Measurements from ENCODE around the gene LY86. TPM values are rescaled to one million over a fixed set of nuclear protein-coding genes. Genes with fewer than 3 reads are reported as not detected.

LY86 gene
- total and polyA plus RNA-seq, 2 donors (not counting 3 experiments of a cell fraction or from before 2014, with no cell fraction given), result not detected

DNA sequence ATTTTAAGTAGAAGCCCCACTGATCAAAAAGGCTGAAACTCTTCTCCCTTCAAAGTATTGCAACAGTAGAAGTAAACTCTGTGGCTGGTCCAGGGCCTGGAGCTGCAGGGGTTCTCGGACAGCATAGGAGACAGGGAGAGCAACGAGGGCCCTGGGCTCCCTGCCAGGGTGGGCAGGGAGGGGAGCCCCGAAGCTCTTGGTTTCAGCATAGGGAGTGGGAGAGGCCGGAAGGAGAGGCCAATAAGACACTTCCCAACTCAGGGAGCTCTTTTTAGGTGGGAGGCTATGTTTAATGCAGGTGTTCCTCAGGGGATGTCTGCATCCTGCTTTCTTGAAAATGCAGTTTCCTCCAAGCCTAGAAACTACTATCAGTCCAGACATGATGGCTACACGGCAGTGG, 91.1 kb downstream of the LY86 start:
- H2AFZ ChIP-seq (ENCODE audit: low read depth, low read length), result no peak overlapping the region
- peaks cover 10% of the 10 kb centered on the region in 2 experiments for H3K27me3 ChIP-seq (ENCODE audit: control insufficient read depth in 2 of 2, insufficient read depth in 2 of 2, low read length in 2 of 2)
- no peaks in the 10 kb centered on the region for H4K20me1 ChIP-seq (replicated peaks; ENCODE audit: control insufficient read depth, extremely low read depth, insufficient read depth, low read length)
- BruUV-seq (replicated peaks), result no TSS peak
- no peaks in the 10 kb centered on the region for H3K79me2 ChIP-seq (ENCODE audit: control insufficient read depth, insufficient read depth, low read length)
- peaks cover 20% of the 10 kb centered on the region for H3K4me1 ChIP-seq (ENCODE audit: control insufficient read depth, extremely low read depth, insufficient read depth, low read length)
- H3K9me3 ChIP-seq (replicated peaks; ENCODE audit: control insufficient read depth, insufficient read depth, low read length), result no peaks in the 10 kb centered on the region
- ChIA-PET POLR2A (no interaction called here), CTCF (interaction anchor here (1.1 to 6.7 kb wide), 2 partner anchors 16 to 596 kb away, joined by 4 to 66 read pairs; no protein-coding TSS in a partner anchor)
- no peak overlapping the region for H3K27ac ChIP-seq (ENCODE audit: insufficient read depth, low read depth, low read length)
- H3K36me3 ChIP-seq (ENCODE audit: control insufficient read depth in 2 of 2, extremely low read depth in 1 of 2, insufficient read depth in 2 of 2, low read length in 2 of 2), result no peaks in the 10 kb centered on the region
- TF ChIP-seq MYC (IDR thresholded peaks at IDR 0.05; ENCODE audit: low read depth, low read length) (no peak), GATA2 (IDR thresholded peaks at IDR 0.05; ENCODE audit: insufficient read depth, insufficient read length, low read depth, low read length) (no peak), POLR2AphosphoS5 (IDR thresholded peaks at IDR 0.05; ENCODE audit: insufficient read depth, low read depth, low read length) (no peak)
- no peak overlapping the region for H3K4me2 ChIP-seq (ENCODE audit: insufficient read depth, low read length)
- intact Hi-C loops (cut with micrococcal nuclease) (loop anchor here (5.0 kb wide), 3 partner anchors 173 to 913 kb away; partner anchors contain the start of gene SNRNP48), dilution Hi-C loops (cut with MboI; ENCODE audit: extremely low pct_ligation_motif_present, low sequenced_read_pairs) (no loop called here)
- no peak overlapping the region for H3K4me3 ChIP-seq (replicated peaks in 1 of 3; ENCODE audit: insufficient read depth in 1 of 3, low read depth in 1 of 3, low read length in 3 of 3)
- no peaks in the 10 kb centered on the region for H3K9me1 ChIP-seq (replicated peaks; ENCODE audit: control insufficient read depth, extremely low read depth, insufficient read depth, low read length)
- DNase-seq (ENCODE audit: low read depth, low spot score) (no peak), FAIRE-seq (no peak)
- no peak overlapping the region for H3K9ac ChIP-seq (replicated peaks; ENCODE audit: extremely low read depth, insufficient read depth, low read length)

DNA sequence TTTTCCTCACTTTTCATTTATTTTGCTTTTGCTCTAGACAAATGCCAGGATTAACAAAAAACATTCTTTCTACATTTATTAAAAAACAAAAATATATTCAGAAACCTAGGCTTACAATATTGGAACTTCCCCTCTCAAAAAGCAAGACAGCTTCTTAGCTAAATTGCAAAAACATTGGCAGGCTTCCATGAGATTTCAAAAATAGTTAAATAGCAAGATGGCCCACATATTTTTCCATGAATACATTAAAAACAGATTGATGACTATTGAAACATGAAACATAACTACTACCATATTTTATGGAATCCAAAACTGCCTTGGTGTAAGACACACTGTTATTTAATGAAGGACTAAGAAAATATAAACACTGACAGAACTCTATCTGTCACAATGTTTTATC, 92.0 kb downstream of the LY86 start:
- no TSS peak for BruUV-seq (replicated peaks)
- H3K36me3 ChIP-seq (ENCODE audit: control insufficient read depth in 2 of 2, extremely low read depth in 1 of 2, insufficient read depth in 2 of 2, low read length in 2 of 2), result no peaks in the 10 kb centered on the region
- no peak for FAIRE-seq
- no peak overlapping the region for H3K9ac ChIP-seq (replicated peaks; ENCODE audit: extremely low read depth, insufficient read depth, low read length)
- intact Hi-C loops (cut with micrococcal nuclease) (no loop called here), dilution Hi-C loops (cut with MboI; ENCODE audit: extremely low pct_ligation_motif_present, low sequenced_read_pairs) (no loop called here)
- H3K4me1 ChIP-seq (ENCODE audit: control insufficient read depth, extremely low read depth, insufficient read depth, low read length), result peaks cover 20% of the 10 kb centered on the region
- no peaks in the 10 kb centered on the region for H3K9me3 ChIP-seq (replicated peaks; ENCODE audit: control insufficient read depth, insufficient read depth, low read length)
- CTCF ChIA-PET, result interaction anchor here (1.6 kb wide), 1 partner anchor 16 kb away, joined by 11 read pairs; no protein-coding TSS in a partner anchor
- H3K9me1 ChIP-seq (replicated peaks; ENCODE audit: control insufficient read depth, extremely low read depth, insufficient read depth, low read length), result no peaks in the 10 kb centered on the region
- POLR2A ChIA-PET, result no interaction called here
- H3K79me2 ChIP-seq (ENCODE audit: control insufficient read depth, insufficient read depth, low read length), result no peaks in the 10 kb centered on the region
- H3K27ac ChIP-seq (ENCODE audit: insufficient read depth, low read depth, low read length), result no peak overlapping the region
- DNase-seq (ENCODE audit: low read depth, low spot score), result no peak
- no peak overlapping the region for H3K4me3 ChIP-seq (replicated peaks in 1 of 3; ENCODE audit: insufficient read depth in 1 of 3, low read depth in 1 of 3, low read length in 3 of 3)
- no peak overlapping the region for H2AFZ ChIP-seq (ENCODE audit: low read depth, low read length)
- TF ChIP-seq, protein P1, sequence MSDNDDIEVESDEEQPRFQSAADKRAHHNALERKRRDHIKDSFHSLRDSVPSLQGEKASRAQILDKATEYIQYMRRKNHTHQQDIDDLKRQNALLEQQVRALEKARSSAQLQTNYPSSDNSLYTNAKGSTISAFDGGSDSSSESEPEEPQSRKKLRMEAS (IDR thresholded peaks at IDR 0.05; ENCODE audit: insufficient read depth, insufficient read length), result no peak
- TF ChIP-seq EZH2 (IDR thresholded peaks at IDR 0.05; ENCODE audit: borderline replicate concordance, low read depth, low read length, severe bottlenecking) (no peak), GATA2 (IDR thresholded peaks at IDR 0.05; ENCODE audit: insufficient read depth, insufficient read length, low read depth, low read length) (no peak), FOS (IDR thresholded peaks at IDR 0.05; ENCODE audit: borderline replicate concordance, insufficient read depth, low read length) (no peak), POLR2AphosphoS5 (IDR thresholded peaks at IDR 0.05; ENCODE audit: insufficient read depth, low read depth, low read length) (no peak), POLR2A (IDR thresholded peaks at IDR 0.05; ENCODE audit: low read depth, low read length) (no peak), MYC (IDR thresholded peaks at IDR 0.05; ENCODE audit: low read depth, low read length) (no peak), JUN (IDR thresholded peaks at IDR 0.05; ENCODE audit: borderline replicate concordance, insufficient read depth, insufficient read length, low read depth) (no peak)
- TF ChIP-seq, protein P2, sequence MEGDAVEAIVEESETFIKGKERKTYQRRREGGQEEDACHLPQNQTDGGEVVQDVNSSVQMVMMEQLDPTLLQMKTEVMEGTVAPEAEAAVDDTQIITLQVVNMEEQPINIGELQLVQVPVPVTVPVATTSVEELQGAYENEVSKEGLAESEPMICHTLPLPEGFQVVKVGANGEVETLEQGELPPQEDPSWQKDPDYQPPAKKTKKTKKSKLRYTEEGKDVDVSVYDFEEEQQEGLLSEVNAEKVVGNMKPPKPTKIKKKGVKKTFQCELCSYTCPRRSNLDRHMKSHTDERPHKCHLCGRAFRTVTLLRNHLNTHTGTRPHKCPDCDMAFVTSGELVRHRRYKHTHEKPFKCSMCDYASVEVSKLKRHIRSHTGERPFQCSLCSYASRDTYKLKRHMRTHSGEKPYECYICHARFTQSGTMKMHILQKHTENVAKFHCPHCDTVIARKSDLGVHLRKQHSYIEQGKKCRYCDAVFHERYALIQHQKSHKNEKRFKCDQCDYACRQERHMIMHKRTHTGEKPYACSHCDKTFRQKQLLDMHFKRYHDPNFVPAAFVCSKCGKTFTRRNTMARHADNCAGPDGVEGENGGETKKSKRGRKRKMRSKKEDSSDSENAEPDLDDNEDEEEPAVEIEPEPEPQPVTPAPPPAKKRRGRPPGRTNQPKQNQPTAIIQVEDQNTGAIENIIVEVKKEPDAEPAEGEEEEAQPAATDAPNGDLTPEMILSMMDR (IDR thresholded peaks at IDR 0.05; ENCODE audit: extremely low read depth in 1 of 2, insufficient read depth in 1 of 2, low read depth in 1 of 2, low read length in 2 of 2), result no peak
- no peaks in the 10 kb centered on the region for H4K20me1 ChIP-seq (replicated peaks; ENCODE audit: control insufficient read depth, extremely low read depth, insufficient read depth, low read length)
- H3K27me3 ChIP-seq (ENCODE audit: control insufficient read depth in 2 of 2, insufficient read depth in 2 of 2, low read length in 2 of 2), result peaks cover 8 to 10% of the 10 kb centered on the region in 2 experiments
- H3K4me2 ChIP-seq (ENCODE audit: insufficient read depth, low read length), result no peak overlapping the region
